Measurements from ENCODE around the gene DENND2A. TPM values are rescaled to one million over a fixed set of nuclear protein-coding genes. Genes with fewer than 3 reads are reported as not detected.

Gene DENND2A
- total and polyA plus RNA-seq, 10 of the 15 experiments (the other 5 are each of a cell fraction or from before 2014, with no cell fraction given) = 0.01 TPM; not detected in 9

DNA sequence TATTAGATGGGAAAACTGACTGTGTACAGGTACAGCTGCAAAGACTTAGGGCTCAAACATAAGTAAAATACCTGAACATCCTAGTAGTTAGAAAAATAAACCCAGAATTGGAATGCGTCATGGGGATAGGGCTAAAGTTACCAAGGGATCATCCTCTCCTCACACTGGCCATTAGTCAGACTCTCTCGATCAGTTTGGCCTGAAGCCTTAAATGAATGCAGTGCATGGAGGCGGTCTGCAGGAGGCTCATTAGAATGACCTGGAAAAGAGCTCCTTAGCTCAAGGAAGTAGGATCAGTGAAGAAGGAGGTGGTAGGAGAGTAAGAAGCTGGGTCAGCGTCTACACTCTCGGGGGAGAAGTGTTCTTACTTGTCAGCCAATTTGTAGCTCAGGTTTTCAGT is 35.3 kb downstream of the DENND2A start:
- SMC1A ChIA-PET (ENCODE audit: uncharacterized antibody, unreplicated experiment) = interaction anchor here (0.6 kb wide), 1 partner anchor 210 kb away, joined by 3 read pairs; no protein-coding TSS in a partner anchor

More for the DNA sequence above, 35.3 kb downstream of the DENND2A start:
- in situ Hi-C loops (cut with MboI) (no loop called here), intact Hi-C loops (cut with micrococcal nuclease; ENCODE audit: unreplicated experiment) (no loop called here)
- no TSS peak for BruUV-seq (replicated peaks)
- DNase-seq (ENCODE audit: low read depth, low spot score) = no peak
- Histone ChIP-seq H3K79me2 (ENCODE audit: control insufficient read depth, insufficient read depth, low read length) (no peaks in the 10 kb centered on the region), H4K20me1 (ENCODE audit: control insufficient read depth, insufficient read depth) (no peaks in the 10 kb centered on the region), H3K9ac (ENCODE audit: control insufficient read depth, insufficient read depth, low read length) (no peak overlapping the region), H2AFZ (ENCODE audit: control insufficient read depth, low read depth, low read length) (no peak overlapping the region), H3K27ac (ENCODE audit: control insufficient read depth, insufficient read depth) (no peak overlapping the region), H3K4me1 (ENCODE audit: control insufficient read depth, insufficient read depth, low read length) (no peaks in the 10 kb centered on the region), H3K4me2 (ENCODE audit: control insufficient read depth, insufficient read depth) (no peak overlapping the region), H3K4me3 (no peak overlapping the region), H3K36me3 (ENCODE audit: control insufficient read depth in 2 of 2, insufficient read depth in 2 of 2, low read length in 1 of 2) (no peaks in the 10 kb centered on the region), H3K9me3 (replicated peaks; ENCODE audit: control insufficient read depth, insufficient read depth, low read length) (no peaks in the 10 kb centered on the region), H3K27me3 (replicated peaks in 1 of 2; ENCODE audit: control insufficient read depth in 2 of 2, insufficient read depth in 2 of 2, low read length in 1 of 2) (no peaks in the 10 kb centered on the region; a peak in 1 of 4 replicates)
- FAIRE-seq = no peak
- ATAC-seq = no peak
- WGBS (ENCODE audit: insufficient coverage, insufficient replicate concordance, low lambda C conversion rate, missing lambda C conversion rate) = 44% methylated on average over 5 of the region's 5 CpGs
- POLR2A ChIA-PET = no interaction called here
- TF ChIP-seq BMI1 (IDR thresholded peaks at IDR 0.05; ENCODE audit: borderline replicate concordance) = no peak
- no peak for TF ChIP-seq TARDBP (IDR thresholded peaks at IDR 0.05; ENCODE audit: borderline replicate concordance)
- TF ChIP-seq TAF1 (IDR thresholded peaks at IDR 0.05; ENCODE audit: borderline replicate concordance, low read depth, low read length) = no peak
- TF ChIP-seq, protein P1, sequence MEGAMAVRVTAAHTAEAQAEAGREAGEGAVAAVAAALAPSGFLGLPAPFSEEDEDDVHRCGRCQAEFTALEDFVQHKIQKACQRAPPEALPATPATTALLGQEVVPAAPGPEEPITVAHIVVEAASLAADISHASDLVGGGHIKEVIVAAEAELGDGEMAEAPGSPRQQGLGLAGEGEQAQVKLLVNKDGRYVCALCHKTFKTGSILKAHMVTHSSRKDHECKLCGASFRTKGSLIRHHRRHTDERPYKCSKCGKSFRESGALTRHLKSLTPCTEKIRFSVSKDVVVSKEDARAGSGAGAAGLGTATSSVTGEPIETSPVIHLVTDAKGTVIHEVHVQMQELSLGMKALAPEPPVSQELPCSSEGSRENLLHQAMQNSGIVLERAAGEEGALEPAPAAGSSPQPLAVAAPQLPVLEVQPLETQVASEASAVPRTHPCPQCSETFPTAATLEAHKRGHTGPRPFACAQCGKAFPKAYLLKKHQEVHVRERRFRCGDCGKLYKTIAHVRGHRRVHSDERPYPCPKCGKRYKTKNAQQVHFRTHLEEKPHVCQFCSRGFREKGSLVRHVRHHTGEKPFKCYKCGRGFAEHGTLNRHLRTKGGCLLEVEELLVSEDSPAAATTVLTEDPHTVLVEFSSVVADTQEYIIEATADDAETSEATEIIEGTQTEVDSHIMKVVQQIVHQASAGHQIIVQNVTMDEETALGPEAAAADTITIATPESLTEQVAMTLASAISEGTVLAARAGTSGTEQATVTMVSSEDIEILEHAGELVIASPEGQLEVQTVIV (IDR thresholded peaks at IDR 0.05; ENCODE audit: borderline replicate concordance, partially characterized antibody) = no peak
- TF ChIP-seq POLR2AphosphoS2 (IDR thresholded peaks at IDR 0.05; ENCODE audit: low read depth, low read length) = no peak
- TF ChIP-seq ZBED1 (IDR thresholded peaks at IDR 0.05; ENCODE audit: borderline replicate concordance) = no peak
- CTCF ChIA-PET = no interaction called here
- RAD21 ChIA-PET (ENCODE audit: unreplicated experiment) = interaction anchor here (0.8 kb wide), 1 partner anchor 377 kb away, joined by 3 read pairs; no protein-coding TSS in a partner anchor

Data from GM12878 (cell line).